Measurements from ENCODE around the gene ACTG1. TPM values are rescaled to one million over a fixed set of nuclear protein-coding genes. Genes with fewer than 3 reads are reported as not detected.

The ACTG1 gene
- total and polyA plus RNA-seq, 2 of the 13 experiments (the other 11 are each of a cell fraction or from before 2014, with no cell fraction given): 973 to 1,138 TPM

DNA sequence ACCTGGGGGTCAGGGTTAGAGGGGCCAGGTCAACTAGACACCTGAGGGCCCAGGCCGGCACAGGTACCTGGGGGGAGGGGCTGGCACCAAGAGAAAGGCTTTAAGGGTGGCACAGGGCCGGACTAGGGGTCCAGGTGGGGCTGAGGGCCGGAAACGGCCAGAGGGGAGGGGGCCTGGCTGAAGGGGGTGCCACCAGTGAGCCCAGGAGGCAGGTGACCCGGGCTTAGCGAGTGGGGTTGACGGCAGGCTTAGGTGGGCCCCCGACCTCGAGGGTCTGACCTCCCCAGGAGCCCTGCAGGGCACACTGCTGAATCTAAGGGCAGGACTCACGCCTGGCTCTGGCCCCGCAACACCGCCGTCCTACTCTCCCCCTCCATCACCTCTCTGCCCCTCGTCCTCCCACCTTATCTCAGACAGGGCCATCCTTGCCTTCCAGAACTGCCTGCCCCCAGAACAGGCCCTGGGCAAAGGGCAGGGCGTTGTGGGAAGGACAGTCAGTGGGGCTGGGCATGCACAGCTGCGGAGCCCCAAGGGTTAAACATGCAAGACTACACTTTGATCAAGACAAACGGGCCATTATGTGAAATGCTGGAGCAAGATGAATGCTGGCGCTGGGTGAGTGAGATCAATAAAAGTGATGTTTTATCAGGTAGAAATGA is 44.4 kb downstream of the ACTG1 start (continued):
- no peak for TF ChIP-seq POLR2AphosphoS2 (IDR thresholded peaks at IDR 0.05; ENCODE audit: low read depth, low read length)
- no peak for TF ChIP-seq NFE2L1 (CRISPR knock-in tag; IDR thresholded peaks at IDR 0.05; ENCODE audit: borderline replicate concordance)
- peak; percentile 13 for TF ChIP-seq TEAD3 (CRISPR knock-in tag; optimal IDR thresholded peaks at IDR 0.05; ENCODE audit: borderline replicate concordance)
- TF ChIP-seq ZFP62 (CRISPR knock-in tag; IDR thresholded peaks at IDR 0.05): no peak
- TF ChIP-seq PPARG (CRISPR knock-in tag; conservative IDR thresholded peaks at IDR 0.05): no peak
- TF ChIP-seq NCOA5 (CRISPR knock-in tag; IDR thresholded peaks at IDR 0.05): no peak
- no peak for TF ChIP-seq ZNF329 (CRISPR knock-in tag; IDR thresholded peaks at IDR 0.05; ENCODE audit: low read depth)
- no peak for TF ChIP-seq ZNF207 (IDR thresholded peaks at IDR 0.05; ENCODE audit: borderline replicate concordance)
- TF ChIP-seq ZSCAN20 (CRISPR knock-in tag; IDR thresholded peaks at IDR 0.05; ENCODE audit: borderline replicate concordance): no peak
- no peak for TF ChIP-seq EZH2 (conservative IDR thresholded peaks at IDR 0.05; ENCODE audit: low read depth, low read length)
- 0 out of 2 replicates have a peak, but pooled peaks have one; percentile 59 for TF ChIP-seq BORCS8-MEF2B (CRISPR knock-in tag; IDR thresholded peaks at IDR 0.05)
- TF ChIP-seq GFI1 (CRISPR knock-in tag; IDR thresholded peaks at IDR 0.05; ENCODE audit: borderline replicate concordance): no peak
- TF ChIP-seq ZNF382 (CRISPR knock-in tag; IDR thresholded peaks at IDR 0.05; ENCODE audit: borderline replicate concordance): no peak
- TF ChIP-seq PHF21A (CRISPR knock-in tag; IDR thresholded peaks at IDR 0.05): 0 out of 2 replicates have a peak, but pooled peaks have one; percentile 21
- no peak for TF ChIP-seq ZMAT3 (CRISPR knock-in tag; conservative IDR thresholded peaks at IDR 0.05)
- TF ChIP-seq, protein P1, sequence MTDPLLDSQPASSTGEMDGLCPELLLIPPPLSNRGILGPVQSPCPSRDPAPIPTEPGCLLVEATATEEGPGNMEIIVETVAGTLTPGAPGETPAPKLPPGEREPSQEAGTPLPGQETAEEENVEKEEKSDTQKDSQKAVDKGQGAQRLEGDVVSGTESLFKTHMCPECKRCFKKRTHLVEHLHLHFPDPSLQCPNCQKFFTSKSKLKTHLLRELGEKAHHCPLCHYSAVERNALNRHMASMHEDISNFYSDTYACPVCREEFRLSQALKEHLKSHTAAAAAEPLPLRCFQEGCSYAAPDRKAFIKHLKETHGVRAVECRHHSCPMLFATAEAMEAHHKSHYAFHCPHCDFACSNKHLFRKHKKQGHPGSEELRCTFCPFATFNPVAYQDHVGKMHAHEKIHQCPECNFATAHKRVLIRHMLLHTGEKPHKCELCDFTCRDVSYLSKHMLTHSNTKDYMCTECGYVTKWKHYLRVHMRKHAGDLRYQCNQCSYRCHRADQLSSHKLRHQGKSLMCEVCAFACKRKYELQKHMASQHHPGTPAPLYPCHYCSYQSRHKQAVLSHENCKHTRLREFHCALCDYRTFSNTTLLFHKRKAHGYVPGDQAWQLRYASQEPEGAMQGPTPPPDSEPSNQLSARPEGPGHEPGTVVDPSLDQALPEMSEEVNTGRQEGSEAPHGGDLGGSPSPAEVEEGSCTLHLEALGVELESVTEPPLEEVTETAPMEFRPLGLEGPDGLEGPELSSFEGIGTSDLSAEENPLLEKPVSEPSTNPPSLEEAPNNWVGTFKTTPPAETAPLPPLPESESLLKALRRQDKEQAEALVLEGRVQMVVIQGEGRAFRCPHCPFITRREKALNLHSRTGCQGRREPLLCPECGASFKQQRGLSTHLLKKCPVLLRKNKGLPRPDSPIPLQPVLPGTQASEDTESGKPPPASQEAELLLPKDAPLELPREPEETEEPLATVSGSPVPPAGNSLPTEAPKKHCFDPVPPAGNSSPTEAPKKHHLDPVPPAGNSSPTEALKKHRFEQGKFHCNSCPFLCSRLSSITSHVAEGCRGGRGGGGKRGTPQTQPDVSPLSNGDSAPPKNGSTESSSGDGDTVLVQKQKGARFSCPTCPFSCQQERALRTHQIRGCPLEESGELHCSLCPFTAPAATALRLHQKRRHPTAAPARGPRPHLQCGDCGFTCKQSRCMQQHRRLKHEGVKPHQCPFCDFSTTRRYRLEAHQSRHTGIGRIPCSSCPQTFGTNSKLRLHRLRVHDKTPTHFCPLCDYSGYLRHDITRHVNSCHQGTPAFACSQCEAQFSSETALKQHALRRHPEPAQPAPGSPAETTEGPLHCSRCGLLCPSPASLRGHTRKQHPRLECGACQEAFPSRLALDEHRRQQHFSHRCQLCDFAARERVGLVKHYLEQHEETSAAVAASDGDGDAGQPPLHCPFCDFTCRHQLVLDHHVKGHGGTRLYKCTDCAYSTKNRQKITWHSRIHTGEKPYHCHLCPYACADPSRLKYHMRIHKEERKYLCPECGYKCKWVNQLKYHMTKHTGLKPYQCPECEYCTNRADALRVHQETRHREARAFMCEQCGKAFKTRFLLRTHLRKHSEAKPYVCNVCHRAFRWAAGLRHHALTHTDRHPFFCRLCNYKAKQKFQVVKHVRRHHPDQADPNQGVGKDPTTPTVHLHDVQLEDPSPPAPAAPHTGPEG (CRISPR knock-in tag; IDR thresholded peaks at IDR 0.05): no peak
- TF ChIP-seq, protein P2, sequence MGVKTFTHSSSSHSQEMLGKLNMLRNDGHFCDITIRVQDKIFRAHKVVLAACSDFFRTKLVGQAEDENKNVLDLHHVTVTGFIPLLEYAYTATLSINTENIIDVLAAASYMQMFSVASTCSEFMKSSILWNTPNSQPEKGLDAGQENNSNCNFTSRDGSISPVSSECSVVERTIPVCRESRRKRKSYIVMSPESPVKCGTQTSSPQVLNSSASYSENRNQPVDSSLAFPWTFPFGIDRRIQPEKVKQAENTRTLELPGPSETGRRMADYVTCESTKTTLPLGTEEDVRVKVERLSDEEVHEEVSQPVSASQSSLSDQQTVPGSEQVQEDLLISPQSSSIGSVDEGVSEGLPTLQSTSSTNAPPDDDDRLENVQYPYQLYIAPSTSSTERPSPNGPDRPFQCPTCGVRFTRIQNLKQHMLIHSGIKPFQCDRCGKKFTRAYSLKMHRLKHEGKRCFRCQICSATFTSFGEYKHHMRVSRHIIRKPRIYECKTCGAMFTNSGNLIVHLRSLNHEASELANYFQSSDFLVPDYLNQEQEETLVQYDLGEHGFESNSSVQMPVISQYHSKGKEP (CRISPR knock-in tag; IDR thresholded peaks at IDR 0.05): no peak
- no peak for TF ChIP-seq PHB2 (IDR thresholded peaks at IDR 0.05; ENCODE audit: partially characterized antibody)
- TF ChIP-seq, protein P3, sequence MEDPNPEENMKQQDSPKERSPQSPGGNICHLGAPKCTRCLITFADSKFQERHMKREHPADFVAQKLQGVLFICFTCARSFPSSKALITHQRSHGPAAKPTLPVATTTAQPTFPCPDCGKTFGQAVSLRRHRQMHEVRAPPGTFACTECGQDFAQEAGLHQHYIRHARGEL (CRISPR knock-in tag; IDR thresholded peaks at IDR 0.05): no peak
- TF ChIP-seq, protein P4, sequence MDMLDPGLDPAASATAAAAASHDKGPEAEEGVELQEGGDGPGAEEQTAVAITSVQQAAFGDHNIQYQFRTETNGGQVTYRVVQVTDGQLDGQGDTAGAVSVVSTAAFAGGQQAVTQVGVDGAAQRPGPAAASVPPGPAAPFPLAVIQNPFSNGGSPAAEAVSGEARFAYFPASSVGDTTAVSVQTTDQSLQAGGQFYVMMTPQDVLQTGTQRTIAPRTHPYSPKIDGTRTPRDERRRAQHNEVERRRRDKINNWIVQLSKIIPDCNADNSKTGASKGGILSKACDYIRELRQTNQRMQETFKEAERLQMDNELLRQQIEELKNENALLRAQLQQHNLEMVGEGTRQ (IDR thresholded peaks at IDR 0.05; ENCODE audit: low read depth, low read length): no peak
- TF ChIP-seq, protein P4 (CRISPR knock-in tag; IDR thresholded peaks at IDR 0.05; ENCODE audit: borderline replicate concordance): no peak
